Left ventricle myocardium inferior (tissue), 1 donor: Measurements from ENCODE around the gene FAM9C. TPM values are rescaled to one million over a fixed set of nuclear protein-coding genes. Genes with fewer than 3 reads are reported as not detected.

Experiments
- DNase-seq: peaks from one replicate; pipeline ENCODE4 v3.0.0-alpha.2; 2020
- H3K27ac ChIP-seq: fragments of 200-600 bp; replicated peaks from 2 replicates; pipeline ENCODE4 v1.8.0; 2021
- H3K27me3 ChIP-seq: fragments of 200-600 bp; 2 replicates; pipeline ENCODE4 v1.8.0; 2021; ENCODE audit warnings: low read depth
- H3K36me3 ChIP-seq: fragments of 200-600 bp; 2 replicates; pipeline ENCODE4 v1.8.0; 2021
- H3K4me1 ChIP-seq: fragments of 200-600 bp; 2 replicates; pipeline ENCODE4 v1.8.0; 2021
- H3K4me3 ChIP-seq: fragments of 200-600 bp; 2 replicates; pipeline ENCODE4 v1.8.0; 2021; ENCODE audit warnings: mild to moderate bottlenecking, moderate library complexity
- H3K9me3 ChIP-seq: fragments of 200-600 bp; replicated peaks from 2 replicates; pipeline ENCODE4 v1.8.0; 2021
- CTCF ChIP-seq: fragments of 200-600 bp; IDR thresholded peaks from 2 replicates; pipeline ENCODE4 v1.8.0; 2021; ENCODE audit warnings: antibody characterized with exemption, mild to moderate bottlenecking, borderline replicate concordance
- intact Hi-C: fragments of 100-400 bp; cut with micrococcal nuclease; formaldehyde crosslinking; loops from one replicate; pipeline ENCODE4 v1.11.0; 2022
- total RNA-seq: library from RNA; stranded (reverse); fragmentation: NEBNext Ultra II Directional; extraction: Animal tissue kit (Norgen Biotek cat#: 25700); gene quantifications from one replicate; pipeline ENCODE4 v1.2.1, GENCODE V29; 2021
- donor health status: DM: no; HTN: yes; CAD: no; lungs with severe emphysema.

FAM9C gene
- total RNA-seq, 1 donor from 2014 or later, result not detected

GRCh38 chrX:13028871-13029636 is 15.4 kb downstream of the FAM9C start:
- Histone ChIP-seq H3K4me3 (no peak overlapping the region), H3K36me3 (no peaks in the 10 kb centered on the region), H3K27me3 (no peaks in the 10 kb centered on the region), H3K27ac (peak overlapping the region; percentile 85), H3K4me1 (peaks cover 23% of the 10 kb centered on the region), H3K9me3 (no peaks in the 10 kb centered on the region)
- no peak for TF ChIP-seq CTCF
- intact Hi-C loops, result no loop called here
- DNase-seq, result peak; percentile 59

GRCh38 chrX:13026877-13027652 is 17.4 kb downstream of the FAM9C start:
- TF ChIP-seq CTCF, result no peak
- no peak overlapping the region for H3K4me3 ChIP-seq
- no peaks in the 10 kb centered on the region for H3K9me3 ChIP-seq
- peaks cover 23% of the 10 kb centered on the region for H3K4me1 ChIP-seq
- no peaks in the 10 kb centered on the region for H3K27me3 ChIP-seq
- no peak for DNase-seq
- intact Hi-C loops, result no loop called here
- H3K27ac ChIP-seq, result peak overlapping the region; percentile 85
- no peaks in the 10 kb centered on the region for H3K36me3 ChIP-seq

- no peak for TF ChIP-seq CTCF
- intact Hi-C loops, result no loop called here
- no peak overlapping the region for H3K4me3 ChIP-seq
- H3K4me1 ChIP-seq, result peaks cover 19% of the 10 kb centered on the region
- no peak for DNase-seq
- no peaks in the 10 kb centered on the region for H3K36me3 ChIP-seq
- H3K27ac ChIP-seq, result peak overlapping the region; percentile 36
- no peaks in the 10 kb centered on the region for H3K9me3 ChIP-seq
- H3K27me3 ChIP-seq, result no peaks in the 10 kb centered on the region
These were observed 19.4 kb downstream of the FAM9C start for GRCh38 chrX:13024986-13025385.

GRCh38 chrX:13023979-13024378 is 20.4 kb downstream of the FAM9C start:
- Histone ChIP-seq H3K4me3 (no peak overlapping the region), H3K4me1 (peaks cover 10% of the 10 kb centered on the region), H3K27me3 (no peaks in the 10 kb centered on the region), H3K27ac (peak overlapping the region; percentile 5), H3K36me3 (no peaks in the 10 kb centered on the region), H3K9me3 (no peaks in the 10 kb centered on the region)
- intact Hi-C loops, result no loop called here
- TF ChIP-seq CTCF, result no peak
- DNase-seq, result no peak

DNA sequence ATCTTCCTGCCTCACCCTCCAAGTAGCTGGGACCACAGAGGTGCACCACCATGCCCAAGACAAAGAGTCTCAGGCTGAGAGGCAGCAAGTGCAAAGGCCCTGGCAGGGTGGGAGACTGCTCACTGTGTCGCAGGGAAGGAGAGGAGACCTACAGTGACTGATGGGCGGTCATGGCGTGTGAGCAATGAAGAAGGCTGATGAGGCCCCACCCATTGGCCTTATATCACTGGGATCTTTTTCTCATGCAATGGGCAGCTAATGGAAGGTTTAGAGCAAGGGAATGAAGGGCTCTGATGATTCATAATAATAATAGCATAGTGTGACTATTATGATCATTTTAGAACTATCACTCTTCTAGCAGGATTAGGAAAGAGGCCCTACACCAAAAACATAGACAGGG is 20.9 kb downstream of the FAM9C start:
- no peak for TF ChIP-seq CTCF
- no peak overlapping the region for H3K4me3 ChIP-seq
- intact Hi-C loops, result no loop called here
- H3K27ac ChIP-seq, result peak overlapping the region; percentile 5
- H3K9me3 ChIP-seq, result no peaks in the 10 kb centered on the region
- H3K36me3 ChIP-seq, result no peaks in the 10 kb centered on the region
- peaks cover 6% of the 10 kb centered on the region for H3K4me1 ChIP-seq
- no peaks in the 10 kb centered on the region for H3K27me3 ChIP-seq
- DNase-seq, result no peak
